Smooth muscle cell (in vitro differentiated cells): ENCODE measurements around the gene PCDHA1. TPM values are rescaled to one million over a fixed set of nuclear protein-coding genes. Genes with fewer than 3 reads are reported as not detected.

ENCODE experiments used
- DNase-seq: peaks from one replicate; lab custom pipeline; 2025; ENCODE audit not compliant: unreplicated experiment; lab: John Stamatoyannopoulos, UW
- H2AFZ ChIP-seq: fragments of 200-600 bp; sonication (generic); 2 replicates; pipeline ENCODE4 v1.6.0; 2016; ENCODE audit warnings: antibody characterized with exemption, low read depth, mild to moderate bottlenecking
- H3F3A ChIP-seq: fragments of 200-600 bp; sonication (generic); 2 replicates; pipeline ENCODE4 v1.6.0; 2017; ENCODE audit warnings: antibody characterized with exemption, low read depth
- H3K27ac ChIP-seq: fragments of 200-600 bp; sonication (generic); 2 replicates; pipeline ENCODE4 v1.5.1; 2016; ENCODE audit warnings: low read depth, mild to moderate bottlenecking
- H3K27me3 ChIP-seq: fragments of 200-600 bp; sonication (generic); 2 replicates; pipeline ENCODE4 v1.6.1; 2016; ENCODE audit warnings: low read depth, mild to moderate bottlenecking
- H3K36me3 ChIP-seq: fragments of 200-600 bp; sonication (generic); 2 replicates; pipeline ENCODE4 v1.5.1; 2016; ENCODE audit warnings: low read depth
- H3K4me1 ChIP-seq: fragments of 200-600 bp; sonication (generic); 2 replicates; pipeline ENCODE4 v1.5.1; 2016; ENCODE audit warnings: low read depth
- H3K4me2 ChIP-seq: fragments of 200-600 bp; sonication (generic); 2 replicates; pipeline ENCODE4 v1.6.0; 2016; ENCODE audit warnings: mild to moderate bottlenecking
- H3K4me3 ChIP-seq: fragments of 200-600 bp; sonication (generic); 2 replicates; pipeline ENCODE4 v1.5.1; 2016; ENCODE audit warnings: mild to moderate bottlenecking
- H3K79me2 ChIP-seq: fragments of 200-600 bp; sonication (generic); 2 replicates; pipeline ENCODE4 v1.6.0; 2016; ENCODE audit warnings: low read depth, mild to moderate bottlenecking
- H3K9ac ChIP-seq: fragments of 200-600 bp; sonication (generic); 2 replicates; pipeline ENCODE4 v1.6.0; 2016; ENCODE audit warnings: low read depth
- H3K9me3 ChIP-seq: fragments of 200-600 bp; sonication (generic); replicated peaks from 2 replicates; pipeline ENCODE4 v1.5.1; 2016; ENCODE audit warnings: low read depth
- H4K20me1 ChIP-seq: fragments of 200-600 bp; sonication (generic); 2 replicates; pipeline ENCODE4 v1.6.0; 2016; ENCODE audit warnings: low read depth
- WGBS: methylation state at CpG from one replicate; pipeline ENCODE4 v1.1.7; 2016; ENCODE audit warnings: low lambda C conversion rate; 5-methylcytosine and 5-hydroxymethylcytosine counted together
- polyA plus RNA-seq: library from polyadenylated mRNA; unstranded; fragments of >200 nt; fragmentation: Nextera tagmentation; extraction: Ambion mirVana; gene quantifications from 2 replicates; pipeline ENCODE4 v1.2.1, GENCODE V29; 2016
- total RNA-seq: library from RNA; depleted of rRNA; stranded (reverse); fragments of >200 nt; gene quantifications from 2 replicates; pipeline ENCODE4 v1.2.3, GENCODE V29; 2014
- TF ChIP-seq, protein P1 (sequence below): fragments of 200-600 bp; sonication (generic); IDR thresholded peaks from 2 replicates; pipeline ENCODE4 v1.5.1; 2017; ENCODE audit warnings: borderline replicate concordance, mild to moderate bottlenecking, antibody characterized with exemption; ENCODE audit not compliant: insufficient read depth, poor library complexity, severe bottlenecking

PCDHA1 gene
- total and polyA plus RNA-seq, 2 experiments from 2014 or later: not detected

DNA sequence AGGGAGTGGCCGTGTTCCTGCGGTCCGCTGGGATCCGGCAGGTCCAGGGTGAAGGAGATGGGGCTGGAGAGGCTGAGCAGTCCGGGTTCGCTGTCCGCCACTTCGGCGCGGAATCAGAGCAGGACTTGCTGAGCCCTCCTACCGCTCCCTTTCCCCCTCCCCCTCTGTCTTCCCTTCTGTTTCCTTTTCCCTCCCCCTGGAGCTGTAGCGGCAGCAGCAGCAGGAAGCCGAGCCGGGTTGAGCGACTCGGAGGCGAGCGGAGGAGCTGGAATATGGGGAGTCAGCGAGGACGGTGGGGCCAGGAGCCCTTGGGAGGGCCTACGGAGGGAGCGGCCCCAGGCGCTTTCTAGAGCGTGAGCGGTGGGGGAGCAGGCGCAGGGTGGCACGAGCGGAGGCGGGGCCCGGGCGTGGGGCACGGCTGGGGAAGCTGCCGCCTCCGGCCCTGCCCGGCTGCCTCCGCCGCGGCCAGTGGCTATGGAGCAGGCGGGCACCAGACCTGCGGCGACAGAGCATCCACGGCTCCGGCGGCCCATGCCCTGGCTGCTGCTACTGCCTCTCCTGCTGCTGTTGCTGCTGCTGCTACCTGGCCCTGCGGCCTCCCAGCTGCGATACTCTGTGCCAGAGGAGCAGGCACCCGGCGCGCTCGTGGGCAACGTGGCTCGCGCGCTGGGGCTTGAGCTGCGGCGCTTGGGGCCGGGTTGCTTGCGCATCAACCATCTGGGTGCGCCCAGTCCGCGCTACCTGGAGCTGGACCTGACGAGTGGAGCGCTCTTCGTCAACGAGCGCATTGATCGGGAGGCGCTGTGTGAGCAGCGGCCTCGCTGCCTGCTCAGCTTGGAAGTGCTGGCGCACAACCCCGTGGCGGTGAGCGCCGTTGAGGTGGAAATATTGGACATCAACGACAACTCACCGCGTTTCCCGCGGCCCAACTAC is 180.6 kb downstream of the PCDHA1 start, which contains the start of gene PCDHAC2:
Gene PCDHAC2, plus strand, starts transcription at position 184 of the 933 bp plus-strand sequence. Its CDS starts 291 bp downstream, at position 475.
- TF ChIP-seq, protein P1, sequence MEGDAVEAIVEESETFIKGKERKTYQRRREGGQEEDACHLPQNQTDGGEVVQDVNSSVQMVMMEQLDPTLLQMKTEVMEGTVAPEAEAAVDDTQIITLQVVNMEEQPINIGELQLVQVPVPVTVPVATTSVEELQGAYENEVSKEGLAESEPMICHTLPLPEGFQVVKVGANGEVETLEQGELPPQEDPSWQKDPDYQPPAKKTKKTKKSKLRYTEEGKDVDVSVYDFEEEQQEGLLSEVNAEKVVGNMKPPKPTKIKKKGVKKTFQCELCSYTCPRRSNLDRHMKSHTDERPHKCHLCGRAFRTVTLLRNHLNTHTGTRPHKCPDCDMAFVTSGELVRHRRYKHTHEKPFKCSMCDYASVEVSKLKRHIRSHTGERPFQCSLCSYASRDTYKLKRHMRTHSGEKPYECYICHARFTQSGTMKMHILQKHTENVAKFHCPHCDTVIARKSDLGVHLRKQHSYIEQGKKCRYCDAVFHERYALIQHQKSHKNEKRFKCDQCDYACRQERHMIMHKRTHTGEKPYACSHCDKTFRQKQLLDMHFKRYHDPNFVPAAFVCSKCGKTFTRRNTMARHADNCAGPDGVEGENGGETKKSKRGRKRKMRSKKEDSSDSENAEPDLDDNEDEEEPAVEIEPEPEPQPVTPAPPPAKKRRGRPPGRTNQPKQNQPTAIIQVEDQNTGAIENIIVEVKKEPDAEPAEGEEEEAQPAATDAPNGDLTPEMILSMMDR: no peak
- DNase-seq: peak; percentile 45
- peaks cover 58% of the 10 kb centered on the region for H4K20me1 ChIP-seq
- under 1% methylated on average over 56 of the region's 80 CpGs for WGBS
- H2AFZ ChIP-seq: peak within 1 kb of the TSS; percentile 70
- no peak within 1 kb of the TSS for H3K27ac ChIP-seq
- H3K9ac ChIP-seq: no peak within 1 kb of the TSS
- peak within 1 kb of the TSS; percentile 88 for H3K4me3 ChIP-seq
- peaks cover 13% of the 10 kb centered on the region for H3K79me2 ChIP-seq
- H3K4me1 ChIP-seq: peaks cover 12% of the 10 kb centered on the region
- no peaks in the 10 kb centered on the region for H3K9me3 ChIP-seq
- peaks cover 13% of the 10 kb centered on the region for H3F3A ChIP-seq
- no peaks in the 10 kb centered on the region for H3K36me3 ChIP-seq
- peak within 1 kb of the TSS; percentile 98 for H3K4me2 ChIP-seq
- H3K27me3 ChIP-seq: no peaks in the 10 kb centered on the region

DNA sequence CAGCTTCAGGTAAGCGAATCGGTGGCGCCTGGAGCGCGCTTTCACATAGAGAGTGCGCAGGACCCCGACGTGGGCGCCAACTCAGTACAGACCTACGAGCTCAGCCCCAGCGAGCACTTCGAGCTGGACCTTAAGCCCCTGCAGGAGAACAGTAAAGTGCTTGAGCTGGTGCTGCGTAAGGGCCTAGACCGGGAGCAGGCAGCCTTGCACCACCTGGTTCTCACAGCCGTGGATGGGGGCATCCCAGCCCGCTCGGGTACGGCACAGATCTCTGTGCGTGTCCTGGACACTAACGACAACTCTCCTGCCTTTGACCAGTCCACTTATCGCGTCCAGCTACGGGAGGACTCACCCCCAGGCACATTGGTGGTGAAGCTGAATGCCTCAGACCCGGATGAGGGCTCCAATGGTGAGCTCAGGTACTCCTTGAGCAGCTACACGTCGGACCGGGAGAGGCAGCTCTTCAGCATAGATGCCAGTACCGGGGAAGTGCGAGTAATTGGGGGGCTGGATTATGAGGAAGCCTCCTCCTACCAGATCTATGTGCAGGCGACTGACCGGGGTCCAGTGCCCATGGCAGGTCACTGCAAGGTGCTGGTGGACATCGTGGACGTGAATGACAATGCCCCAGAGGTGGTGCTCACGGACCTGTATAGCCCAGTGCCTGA is 181.4 kb downstream of the PCDHA1 start:
- WGBS: 45% methylated on average over 34 of the region's 34 CpGs
- Histone ChIP-seq H2AFZ (no peak overlapping the region), H3K4me2 (peak overlapping the region; percentile 98)

DNA sequence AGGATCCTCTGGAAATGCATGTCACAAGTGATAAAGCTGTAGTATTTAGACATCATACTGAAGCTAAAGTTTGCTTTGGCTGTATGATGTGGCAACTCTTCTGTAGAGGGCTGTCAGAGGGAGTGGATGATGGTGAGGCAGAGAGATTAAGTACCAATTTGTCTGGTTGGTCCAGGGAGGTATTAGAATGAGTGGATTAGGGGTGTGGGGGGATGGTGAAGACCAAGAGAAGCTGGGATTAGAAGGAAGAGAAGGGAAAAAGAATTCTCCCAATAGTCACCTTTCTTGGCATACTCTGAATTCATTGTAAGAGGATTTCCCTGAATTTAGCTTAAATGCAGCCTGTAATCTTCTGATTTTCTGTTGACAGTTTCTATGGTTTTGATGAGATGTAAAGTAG is 183.9 kb downstream of the PCDHA1 start:
- Histone ChIP-seq H3K27me3 (no peaks in the 10 kb centered on the region), H3K4me1 (peaks cover 11% of the 10 kb centered on the region), H3K4me2 (peak overlapping the region; percentile 4), H3F3A (peaks cover 12% of the 10 kb centered on the region), H2AFZ (no peak overlapping the region), H3K27ac (no peak overlapping the region), H3K9me3 (no peaks in the 10 kb centered on the region), H3K9ac (no peak overlapping the region), H3K79me2 (peaks cover 31% of the 10 kb centered on the region), H3K36me3 (no peaks in the 10 kb centered on the region), H3K4me3 (no peak overlapping the region), H4K20me1 (peaks cover 51% of the 10 kb centered on the region)
- DNase-seq: no peak
- TF ChIP-seq, protein P1: no peak

More for the DNA sequence above, 181.4 kb downstream of the PCDHA1 start:
- Histone ChIP-seq H4K20me1 (peaks cover 58% of the 10 kb centered on the region), H3K4me3 (peak overlapping the region; percentile 88), H3K79me2 (peaks cover 21% of the 10 kb centered on the region), H3K27me3 (no peaks in the 10 kb centered on the region), H3K27ac (no peak overlapping the region), H3K4me1 (peaks cover 12% of the 10 kb centered on the region), H3F3A (peaks cover 13% of the 10 kb centered on the region), H3K36me3 (no peaks in the 10 kb centered on the region), H3K9ac (no peak overlapping the region), H3K9me3 (no peaks in the 10 kb centered on the region)
- TF ChIP-seq, protein P1: no peak
- DNase-seq: no peak
